Right renal pelvis (tissue), 4 donors: ENCODE measurements around the gene DNAJB11. TPM values are rescaled to one million over a fixed set of nuclear protein-coding genes. Genes with fewer than 3 reads are reported as not detected.
"Not testable (repeated sequence)": the region's sequence is repeated elsewhere in the genome, so short reads cannot be mapped to it uniquely, and the experiment has no call there.

Experiments
- DNase-seq, 4 donors: peaks; one replicate each; pipeline ENCODE4 v3.0.0-alpha.2; 2013; ENCODE audit warnings: low read depth in 4 of 4, low spot score in 3 of 4, missing footprints in 1 of 4
- polyA plus RNA-seq, 4 donors: library from polyadenylated mRNA; unstranded; fragments of 120-200 nt; gene quantifications; one replicate each; pipeline ENCODE4 v1.2.1, GENCODE V29; 2013; ENCODE audit not compliant: insufficient read length in 4 of 4

Gene DNAJB11
- 10 to 100 TPM; 74.0 to 82.5 (median 78.9) TPM for polyA plus RNA-seq

- peak; percentile 96 to 100 (median 99) for DNase-seq
These were observed at the start of gene DNAJB11 for GRCh38 chr3:186570096-186570940. DNAJB11 (plus strand) TSS chr3:186570720; CDS start chr3:186570898, 178 bp downstream.

GRCh38 chr3:186520957-186521842 lies 49.3 kb upstream of the DNAJB11 start:
- DNase-seq: no peak

- DNase-seq: no peak
These were observed 47.5 kb upstream of the DNAJB11 start for GRCh38 chr3:186523022-186523421.

GRCh38 chr3:186523434-186523833 lies 47.1 kb upstream of the DNAJB11 start:
- DNase-seq: no peak

GRCh38 chr3:186524616-186525015 lies 45.9 kb upstream of the DNAJB11 start:
- DNase-seq: no peak

- no peak for DNase-seq
These were observed 44.9 kb upstream of the DNAJB11 start for GRCh38 chr3:186525369-186526255.

GRCh38 chr3:186526256-186526606 lies 44.3 kb upstream of the DNAJB11 start:
- no peak for DNase-seq

GRCh38 chr3:186529201-186529999 lies 41.1 kb upstream of the DNAJB11 start:
- no peak for DNase-seq

- no peak for DNase-seq
These were observed 40.1 kb upstream of the DNAJB11 start for GRCh38 chr3:186530415-186530814.

GRCh38 chr3:186531694-186532093 lies 38.8 kb upstream of the DNAJB11 start:
- DNase-seq: not testable (repeated sequence)

- DNase-seq: no peak
These were observed 37.9 kb upstream of the DNAJB11 start for GRCh38 chr3:186532598-186533072.

- DNase-seq: no peak
These were observed 36.3 kb upstream of the DNAJB11 start for GRCh38 chr3:186534113-186534669.

GRCh38 chr3:186536883-186537844 lies 33.4 kb upstream of the DNAJB11 start:
- DNase-seq: no peak

GRCh38 chr3:186538779-186539178 lies 31.7 kb upstream of the DNAJB11 start:
- no peak for DNase-seq

GRCh38 chr3:186540221-186540834 lies 30.2 kb upstream of the DNAJB11 start:
- peak in 3 of 4 donors; percentile 57 to 71 (median 64) for DNase-seq

- no peak for DNase-seq
These were observed 29.7 kb upstream of the DNAJB11 start for GRCh38 chr3:186540835-186541226.

- DNase-seq: no peak
These were observed 26.2 kb upstream of the DNAJB11 start, which contains the start of gene CRYGS for GRCh38 chr3:186544281-186544680. CRYGS (minus strand) TSS chr3:186544380; CDS start chr3:186544326, 54 bp downstream.
